Activated T-helper 1 cell treated with anti-CD3 and anti-CD28 coated beads, Interleukin-2, amount 50 U/mL, for 16 hours (primary cell): Measurements from ENCODE around the gene CPT1B.

Experiments
- DNase-seq, 2 donors: peaks; one replicate each; pipeline ENCODE4 v3.0.0-alpha.2; 2020; ENCODE audit warnings: low read depth in 1 of 2, low spot score in 1 of 2

Gene CPT1B

DNA sequence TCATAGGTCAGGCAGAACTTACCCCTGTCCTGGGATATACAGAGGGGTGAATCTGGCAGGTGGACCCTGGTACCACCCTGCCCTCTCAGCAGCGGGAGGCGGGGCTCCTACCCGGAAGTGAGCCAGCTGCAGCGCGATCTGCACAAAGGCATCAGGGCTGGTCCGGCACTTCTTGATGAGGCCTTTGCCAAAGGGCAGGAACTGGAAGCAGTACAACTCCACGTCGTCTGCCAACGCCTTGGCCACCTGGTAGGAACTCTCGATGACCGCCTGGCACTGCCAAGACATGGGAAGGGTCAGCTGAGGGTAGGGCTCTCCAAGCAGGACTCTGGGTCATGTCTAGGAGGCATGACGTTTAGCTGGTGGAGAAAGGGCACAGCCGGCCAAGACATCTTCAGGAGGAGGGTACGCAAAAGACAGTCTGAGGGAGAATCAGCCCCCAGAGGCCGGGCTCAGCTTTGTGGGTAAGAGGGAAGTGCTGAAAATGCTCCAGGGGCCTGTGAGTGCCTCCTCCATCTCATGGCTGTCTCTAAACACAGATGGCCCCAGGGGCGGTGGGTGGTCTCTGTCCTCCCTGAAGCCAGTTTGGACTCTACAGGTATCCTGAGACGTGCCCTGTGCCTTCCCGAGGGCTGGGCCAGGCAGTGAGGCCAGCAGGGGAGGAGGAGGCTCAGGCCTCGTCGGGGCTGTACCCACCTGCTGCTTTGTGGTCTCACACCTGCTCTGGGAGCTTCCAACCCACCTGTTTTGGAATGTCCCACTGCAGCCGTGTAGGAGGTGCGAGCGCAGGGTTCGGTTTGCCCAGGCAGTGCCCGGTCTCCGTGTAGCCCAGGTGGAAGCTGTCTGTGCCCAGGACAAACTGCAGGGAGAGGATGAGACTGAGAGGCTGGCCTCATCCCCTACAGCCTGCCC, 6.7 kb downstream of the CPT1B start:
- no peak for DNase-seq

DNA sequence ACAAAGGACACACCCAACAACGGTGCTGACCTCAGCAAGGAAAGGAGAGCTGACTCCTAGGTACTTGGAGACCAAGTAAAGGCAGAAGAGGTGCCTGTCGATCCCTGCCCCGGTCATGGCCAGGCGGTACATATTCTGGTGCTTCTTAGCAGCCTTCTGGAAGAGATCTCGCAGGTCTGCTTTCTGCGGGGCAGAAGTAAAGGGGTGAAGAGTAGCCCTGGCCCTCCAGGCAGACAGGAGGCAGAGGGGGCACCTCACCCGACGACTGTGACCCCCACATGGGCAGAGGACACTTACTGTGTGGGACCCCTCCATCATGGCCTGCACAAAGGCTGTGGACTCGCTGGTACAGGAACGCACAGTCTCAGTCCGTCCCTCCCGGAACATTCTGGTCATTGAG, 7.4 kb downstream of the CPT1B start:
- DNase-seq = no peak

DNA sequence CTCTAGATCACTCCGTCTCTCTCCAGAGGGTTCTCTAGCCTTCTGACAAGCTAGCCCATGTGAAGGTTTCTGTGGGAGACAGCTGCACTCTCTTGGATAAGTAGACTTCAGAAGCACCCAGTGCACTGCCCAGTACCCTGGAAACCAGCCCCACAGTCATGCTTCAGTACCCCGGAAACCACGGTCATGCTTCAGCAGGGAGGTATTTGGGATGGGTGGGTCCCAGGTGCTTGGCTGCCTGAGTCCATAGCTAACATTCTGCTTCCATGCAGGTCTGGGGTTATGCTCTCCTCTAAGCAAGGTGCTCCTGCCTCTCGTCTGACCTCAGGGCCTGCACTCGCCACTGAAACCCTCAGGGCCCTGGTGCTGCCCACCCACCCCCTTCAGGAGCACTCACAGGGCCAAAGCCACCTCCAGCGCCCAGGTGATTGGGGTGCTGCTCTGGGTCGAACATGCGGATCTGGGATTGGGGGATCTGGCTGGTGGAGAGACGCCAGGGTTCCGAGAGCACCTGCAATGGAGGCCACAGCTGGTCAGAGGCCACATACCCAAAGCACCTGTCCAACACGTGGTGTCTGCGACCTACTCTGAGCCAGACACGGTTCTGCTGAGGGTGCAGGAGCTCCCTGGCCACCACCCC, 8.2 kb downstream of the CPT1B start:
- DNase-seq = no peak

DNA sequence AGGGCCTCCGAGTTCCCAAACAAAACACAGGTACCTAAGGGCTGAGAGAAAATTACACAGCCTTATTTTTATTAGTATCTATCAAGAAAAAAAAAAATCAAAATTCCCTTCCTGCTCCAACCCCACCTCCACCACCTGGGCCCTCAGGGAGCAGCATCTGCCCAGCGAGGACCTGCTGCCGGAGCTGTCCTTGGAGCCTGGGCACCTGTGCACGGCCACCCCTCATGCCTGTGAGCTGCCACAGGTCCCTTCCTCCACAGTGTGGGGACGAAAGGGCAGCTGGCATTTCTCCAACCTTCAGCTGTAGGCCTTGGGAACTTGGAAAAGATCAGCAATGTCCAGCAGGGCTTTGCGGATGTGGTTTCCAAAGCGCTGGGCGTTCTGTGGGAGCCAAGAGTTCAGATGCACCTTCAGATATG, 9.2 kb downstream of the CPT1B start:
- DNase-seq = no peak

DNA sequence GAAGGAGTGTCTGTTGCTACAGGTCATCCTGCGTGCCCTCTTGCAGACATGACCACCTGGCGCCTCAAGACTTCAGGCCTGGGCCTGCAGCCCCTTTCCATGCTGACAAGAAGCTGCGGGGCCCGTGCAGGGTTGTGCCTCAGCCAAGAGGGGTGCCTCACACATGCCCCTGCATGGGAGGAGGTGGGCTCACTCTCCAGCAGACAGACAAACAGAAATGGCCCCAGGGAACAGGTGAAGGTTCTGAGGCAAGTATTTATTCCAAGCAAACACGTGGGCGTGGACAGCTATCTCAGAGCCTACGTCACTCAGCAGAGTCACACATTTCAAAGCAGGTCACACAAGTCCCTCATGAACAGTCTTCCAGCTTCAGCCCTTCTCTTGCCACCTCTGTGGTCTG, 9.6 kb downstream of the CPT1B start:
- DNase-seq = no peak

DNA sequence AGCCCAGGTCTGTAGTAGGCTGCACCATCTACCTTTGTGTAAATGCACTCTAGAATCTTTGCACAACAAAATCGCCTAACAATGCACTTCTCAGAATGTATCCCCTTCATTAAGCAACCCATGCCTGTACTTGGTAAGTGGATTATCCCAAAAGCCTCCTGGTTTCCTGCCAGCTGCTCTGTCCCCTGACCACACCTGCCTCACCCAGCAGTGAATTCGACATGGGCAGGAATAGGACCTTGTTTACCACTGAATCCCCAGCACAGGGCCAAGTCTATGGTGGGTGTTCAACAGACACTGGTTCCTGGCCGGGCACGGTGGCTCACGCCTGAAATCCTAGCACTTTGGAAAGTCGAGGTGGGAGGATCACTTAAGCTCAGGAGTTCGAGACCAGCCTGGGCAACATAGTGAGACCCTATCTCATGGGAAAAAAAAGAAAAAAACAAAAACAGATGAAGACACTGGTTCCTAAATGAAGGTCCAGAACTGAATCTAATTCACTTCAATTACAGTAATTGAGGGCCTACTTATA, 10.4 kb downstream of the CPT1B start:
- DNase-seq = no peak

DNA sequence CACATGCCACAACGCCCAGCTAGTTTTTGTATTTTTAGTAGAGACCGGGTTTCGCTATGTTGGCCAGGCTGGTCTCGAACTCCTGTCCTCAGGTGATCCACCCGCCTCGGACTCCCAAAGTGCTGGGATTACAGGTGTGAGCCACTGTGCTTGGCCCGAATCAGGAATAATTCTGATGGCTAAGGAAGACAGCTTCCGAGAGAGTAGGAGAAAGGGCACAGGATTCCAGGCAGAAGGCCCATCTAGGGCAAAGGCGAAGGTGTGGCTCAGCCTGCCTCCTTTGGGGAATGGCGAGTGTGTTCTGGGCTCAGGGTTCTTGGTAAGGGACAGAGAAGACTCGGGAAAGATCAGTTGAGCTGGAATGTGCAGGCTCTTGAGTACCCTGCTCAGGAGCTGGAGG, 13.9 kb downstream of the CPT1B start:
- DNase-seq = no peak

DNA sequence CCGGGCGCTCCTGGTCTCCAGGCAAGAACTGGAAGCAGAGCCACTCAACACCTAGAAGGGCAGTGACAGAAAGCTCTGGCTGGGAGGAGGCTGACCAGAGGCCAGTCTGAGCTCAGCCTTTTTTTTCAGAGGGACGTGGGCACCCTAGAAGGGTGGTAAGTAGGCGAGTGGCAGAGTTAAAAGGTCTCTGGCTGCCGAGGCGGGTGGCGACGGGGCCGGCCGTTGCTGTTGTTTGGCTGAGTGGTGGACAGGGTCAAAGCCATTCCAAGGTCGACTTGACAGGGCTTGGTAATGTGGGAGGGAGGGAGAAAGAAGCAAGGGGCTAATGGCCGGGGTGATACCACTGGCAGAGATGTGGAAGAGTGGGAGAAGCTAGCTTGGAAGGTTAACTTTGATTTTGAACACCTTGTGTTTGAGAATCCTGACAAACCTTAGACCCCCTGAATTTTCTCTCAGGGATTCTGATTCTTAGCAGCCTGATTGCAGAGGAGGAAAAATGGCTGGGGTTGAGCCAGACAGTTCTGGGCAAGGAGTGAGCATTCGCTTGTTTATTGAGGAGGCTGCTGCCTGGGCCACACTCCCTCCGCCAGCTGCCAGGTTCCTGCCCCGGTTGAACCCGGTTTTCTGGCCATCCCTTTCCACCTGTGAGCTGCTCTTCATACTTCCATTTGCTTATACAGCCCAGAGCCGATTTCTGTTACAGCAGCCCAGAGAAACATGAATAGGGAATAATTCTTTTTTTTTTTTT, 14.6 kb downstream of the CPT1B start:
- no peak for DNase-seq

DNA sequence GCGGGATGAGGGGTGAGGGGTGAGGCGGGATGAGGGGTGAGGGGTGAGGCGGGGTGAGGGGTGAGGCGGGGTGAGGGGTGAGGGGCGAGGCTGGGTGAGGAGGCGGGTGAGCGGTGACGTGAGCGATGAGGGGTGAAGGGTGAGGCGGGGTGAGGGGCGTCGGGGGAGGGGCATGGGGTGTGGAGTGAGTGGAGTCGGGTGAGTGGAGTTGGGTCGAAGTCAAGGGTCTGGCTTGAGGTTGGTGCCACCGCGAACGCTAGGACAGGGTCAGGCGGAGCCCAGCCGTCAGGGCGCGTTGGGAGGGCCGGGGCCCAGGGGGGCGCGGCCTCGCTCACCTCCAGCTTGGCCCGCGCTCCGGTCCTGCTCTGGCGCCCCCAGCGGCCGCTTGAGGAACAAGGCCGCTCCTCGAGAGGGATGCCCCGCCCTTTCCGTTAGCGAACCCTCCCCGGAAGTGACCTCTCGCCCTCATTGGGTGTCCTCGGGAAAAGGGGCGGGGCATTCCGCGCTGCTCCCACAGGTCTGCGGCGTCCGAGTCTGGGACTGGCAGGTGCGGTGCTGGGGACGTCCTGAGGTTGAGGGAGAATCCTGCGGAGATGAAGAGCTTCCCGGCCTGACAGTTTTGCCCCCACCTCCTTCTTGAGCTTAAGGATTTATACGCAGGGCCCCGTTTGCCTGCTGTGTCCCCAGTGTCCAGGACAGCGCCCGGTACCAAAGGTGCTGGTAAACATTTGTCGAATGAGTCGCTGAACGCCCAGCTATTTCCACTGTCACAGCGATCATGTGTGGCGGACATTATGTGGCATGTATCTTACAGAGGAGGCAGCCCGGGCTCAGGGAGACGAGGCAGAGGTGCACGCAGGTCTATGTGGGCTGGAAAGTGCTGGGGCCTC, 15.5 kb downstream of the CPT1B start, which contains the start of gene SYCE3:
SYCE3 (minus strand) TSS at position 397 of the 890 bp plus-strand sequence. CDS start 6,514 bp downstream, outside the sequence.
- DNase-seq = peak; percentile 94 to 95

DNA sequence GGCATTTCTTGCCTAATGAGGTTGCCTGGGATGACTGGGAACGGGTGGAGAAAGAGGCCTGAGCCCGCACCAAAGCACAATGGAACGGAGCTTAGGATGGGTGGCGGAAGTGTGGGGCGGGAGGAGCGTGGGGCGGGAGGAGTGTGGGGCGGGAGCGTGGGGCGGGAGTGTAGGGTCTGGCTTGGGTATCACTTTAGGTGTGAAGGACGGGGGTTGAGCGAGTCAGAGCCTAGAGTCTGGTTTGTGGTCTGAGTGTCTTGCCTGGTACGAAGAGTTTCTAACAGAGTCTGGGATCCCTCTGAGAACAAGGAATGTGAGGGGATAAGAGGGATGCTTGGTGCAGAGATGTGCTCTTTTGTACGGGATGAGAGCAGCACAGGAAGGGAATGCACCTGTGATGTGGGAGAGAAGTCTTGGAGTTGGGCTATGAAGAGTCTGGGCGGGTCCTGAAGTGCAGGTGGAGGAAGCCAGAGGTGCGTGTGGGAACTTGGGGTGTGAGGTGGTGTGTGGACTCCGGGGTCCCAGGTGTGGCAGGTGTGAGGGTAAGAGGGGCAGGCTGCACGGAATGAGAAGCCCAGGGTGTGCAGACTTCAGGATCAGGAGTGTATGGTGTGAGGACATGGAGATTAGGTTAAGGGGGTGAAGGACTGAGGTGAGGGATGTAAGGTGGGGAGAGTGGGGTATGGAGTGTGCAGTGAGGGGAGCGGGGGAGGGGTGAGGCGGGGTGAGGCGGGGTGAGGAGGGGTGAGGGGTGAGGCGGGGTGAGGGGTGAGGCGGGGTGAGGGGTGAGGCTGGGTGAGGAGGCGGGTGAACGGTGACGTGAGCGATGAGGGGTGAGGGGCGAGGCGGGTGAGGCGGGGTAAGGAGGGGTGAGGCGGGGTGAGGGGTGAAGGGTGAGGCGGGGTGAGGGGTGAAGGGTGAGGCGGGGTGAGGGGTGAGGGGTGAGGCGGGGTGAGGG, 16.5 kb downstream of the CPT1B start:
- no peak for DNase-seq

DNA sequence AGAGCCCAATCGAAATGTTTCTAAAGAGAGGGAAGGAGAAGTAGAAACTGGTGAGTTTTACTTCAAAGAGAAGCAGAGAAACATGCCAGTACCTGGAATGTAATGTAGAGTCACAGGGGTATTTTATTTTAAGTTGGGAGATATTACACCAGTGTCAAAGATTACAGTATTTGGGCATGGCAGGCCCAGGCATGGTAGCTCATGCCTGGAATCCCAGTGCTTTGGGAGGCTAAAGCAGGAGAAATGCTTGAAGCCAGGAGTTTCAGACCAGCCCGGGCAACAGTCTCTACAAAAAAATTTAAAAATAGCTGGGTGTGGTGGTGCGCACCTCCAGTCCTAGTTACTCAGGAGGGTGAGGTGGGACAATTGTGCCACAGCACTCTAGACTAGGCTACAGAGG, 18.2 kb downstream of the CPT1B start:
- DNase-seq = no peak

DNA sequence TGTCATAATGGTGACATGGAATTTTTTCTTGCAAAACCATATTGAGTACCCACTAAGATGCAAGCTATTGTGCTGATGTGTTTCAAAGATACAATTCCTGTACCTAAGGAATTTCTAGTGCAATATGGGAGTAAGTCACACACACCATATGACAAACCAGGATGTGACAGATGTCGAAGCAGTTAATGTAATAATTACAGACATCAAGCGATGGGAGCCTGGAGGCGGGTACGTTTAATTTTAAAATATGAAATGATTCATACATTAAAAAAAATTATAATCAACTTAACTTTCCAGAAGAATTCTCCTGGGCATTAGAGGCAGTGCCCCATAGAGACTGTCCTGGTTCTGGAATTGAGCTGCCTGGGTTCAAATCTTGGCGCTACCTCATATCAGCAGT, 21.5 kb downstream of the CPT1B start:
- no peak for DNase-seq

DNA sequence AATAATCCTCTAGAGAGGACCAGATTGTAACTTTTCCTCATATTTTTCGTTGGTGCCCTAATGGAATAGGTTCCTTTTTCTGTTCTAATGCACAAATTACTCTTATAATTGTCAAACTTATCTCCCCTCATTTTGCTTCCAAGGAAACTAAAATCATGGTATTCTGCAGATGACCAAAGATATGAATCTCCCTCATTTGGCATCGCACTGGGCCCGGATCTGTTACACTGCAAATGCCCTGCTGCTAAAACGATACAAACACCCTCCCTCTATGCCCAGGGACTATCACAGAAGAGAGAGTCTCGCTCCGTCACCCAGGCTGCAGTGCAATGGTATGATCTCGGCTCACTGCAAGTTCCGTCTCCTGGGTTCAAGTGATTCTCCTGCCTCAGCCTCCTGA, 24.9 kb downstream of the CPT1B start:
- DNase-seq = no peak

DNA sequence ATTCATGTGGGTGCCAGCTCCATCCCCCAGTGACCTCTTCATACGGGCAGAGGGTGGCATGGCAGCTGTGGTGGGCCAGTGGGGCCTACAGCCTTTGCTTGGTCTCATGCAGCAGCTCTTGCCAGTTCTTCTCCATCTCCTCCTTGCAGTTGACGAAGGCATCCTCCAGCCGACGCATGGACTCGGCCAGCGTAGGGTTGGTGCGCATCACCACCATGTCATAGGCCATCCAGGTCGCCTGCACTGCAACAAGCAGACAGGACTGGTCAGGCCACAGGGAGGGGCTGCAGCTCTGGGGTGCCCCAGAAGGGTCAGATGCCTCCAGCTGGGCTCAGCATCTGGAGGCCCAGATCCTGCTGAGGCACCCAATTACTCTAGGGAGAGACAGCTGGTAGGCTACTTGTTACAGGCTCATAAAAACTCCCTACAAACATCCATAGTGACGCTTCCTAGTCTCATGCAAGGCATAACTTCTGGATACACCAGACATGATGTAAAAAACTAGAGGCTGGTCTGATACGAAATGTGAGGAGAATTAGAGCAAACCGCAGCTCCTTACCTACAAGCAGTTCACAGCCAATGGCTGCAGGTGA, 27.0 kb downstream of the CPT1B start:
- no peak for DNase-seq

DNA sequence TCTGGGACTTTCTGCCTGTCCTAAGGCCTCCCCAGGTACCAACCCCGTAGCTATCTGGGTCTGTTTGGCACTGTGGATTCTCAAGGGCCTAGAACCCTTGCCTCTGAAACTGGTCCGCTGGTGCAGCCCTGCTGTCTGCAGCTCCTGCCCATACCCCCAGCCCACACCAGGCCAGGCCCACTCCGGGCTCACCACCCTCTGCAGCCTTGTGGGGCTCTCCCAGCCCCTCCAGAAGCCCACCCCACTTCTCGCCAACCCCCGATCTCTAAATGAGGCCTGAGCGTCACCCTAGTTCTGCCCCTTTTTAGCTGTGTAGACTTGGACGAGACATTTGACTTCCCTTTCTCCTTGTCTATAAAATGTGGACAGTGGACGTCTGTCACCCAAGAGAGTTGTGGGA, 27.8 kb downstream of the CPT1B start:
- no peak for DNase-seq

DNA sequence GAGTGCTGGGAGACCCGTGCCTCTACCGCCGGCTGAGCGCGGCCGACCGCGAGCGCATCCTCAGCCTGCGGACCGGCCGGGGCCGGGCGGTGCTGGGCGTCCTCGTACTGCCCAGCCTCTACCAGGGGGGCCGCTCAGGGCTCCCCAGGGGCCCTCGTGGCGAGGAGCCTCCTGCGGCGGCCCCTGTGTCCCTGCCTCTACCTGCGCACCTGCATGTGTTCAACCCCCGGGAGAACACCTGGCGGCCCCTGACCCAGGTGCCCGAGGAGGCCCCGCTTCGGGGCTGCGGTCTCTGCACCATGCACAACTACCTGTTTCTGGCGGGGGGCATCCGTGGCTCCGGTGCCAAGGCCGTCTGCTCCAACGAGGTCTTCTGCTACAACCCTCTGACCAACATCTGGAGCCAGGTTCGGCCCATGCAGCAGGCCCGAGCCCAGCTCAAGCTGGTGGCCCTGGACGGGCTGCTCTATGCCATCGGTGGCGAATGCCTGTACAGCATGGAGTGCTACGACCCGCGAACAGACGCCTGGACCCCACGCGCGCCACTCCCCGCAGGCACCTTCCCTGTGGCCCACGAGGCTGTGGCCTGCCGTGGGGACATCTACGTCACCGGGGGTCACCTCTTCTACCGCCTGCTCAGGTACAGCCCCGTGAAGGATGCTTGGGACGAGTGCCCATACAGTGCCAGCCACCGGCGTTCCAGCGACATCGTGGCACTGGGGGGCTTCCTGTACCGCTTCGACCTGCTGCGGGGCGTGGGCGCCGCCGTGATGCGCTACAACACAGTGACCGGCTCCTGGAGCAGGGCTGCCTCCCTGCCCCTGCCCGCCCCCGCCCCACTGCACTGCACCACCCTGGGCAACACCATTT, 29.1 kb downstream of the CPT1B start:
- no peak for DNase-seq

DNA sequence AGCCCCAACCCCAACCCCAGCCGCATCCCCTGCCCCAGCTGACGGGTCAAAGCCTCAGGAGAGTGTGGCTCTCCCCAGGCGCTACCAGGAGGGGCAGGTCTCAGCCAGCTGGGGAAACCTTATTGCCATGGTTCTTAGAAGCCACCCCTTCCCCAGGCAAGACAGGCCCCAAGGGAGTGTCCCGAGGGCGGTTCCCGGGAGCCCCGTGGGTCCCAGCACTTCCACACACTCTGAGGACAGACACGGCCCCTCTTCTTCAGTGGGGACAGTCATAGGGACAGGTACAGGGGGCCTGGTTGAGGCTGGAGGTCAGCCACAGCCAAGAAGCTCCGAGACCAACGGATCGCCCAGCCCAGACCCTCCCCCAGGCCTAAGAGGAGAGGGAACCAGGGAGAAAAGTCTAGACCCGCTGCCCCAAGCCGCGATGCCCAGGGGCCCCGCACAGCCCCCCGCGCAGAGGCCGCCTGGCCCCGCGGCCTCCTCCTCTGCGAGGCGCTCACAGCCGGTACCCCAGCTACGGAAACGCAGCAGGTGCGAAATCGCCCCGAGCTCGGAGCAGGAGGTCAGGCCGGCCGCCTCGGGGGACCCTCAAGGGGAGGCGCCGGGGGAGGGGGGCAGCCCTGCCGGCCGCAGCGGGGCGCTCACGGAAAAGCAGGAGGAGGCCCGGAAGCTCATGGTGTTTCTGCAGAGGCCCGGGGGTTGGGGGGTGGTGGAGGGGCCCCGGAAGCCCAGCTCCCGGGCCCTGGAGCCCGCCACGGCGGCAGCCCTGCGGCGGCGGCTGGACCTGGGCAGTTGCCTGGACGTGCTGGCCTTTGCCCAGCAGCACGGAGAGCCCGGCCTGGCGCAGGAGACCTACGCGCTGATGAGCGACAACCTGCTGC, 29.9 kb downstream of the CPT1B start:
- peak; percentile 43 to 51 for DNase-seq
